Fibroblast of skin of left quadriceps (primary cell): Measurements from ENCODE around the gene CSF3R.

ENCODE experiments used
- DNase-seq, 2 experiments: peaks; one replicate each; pipeline ENCODE4 v3.0.0-alpha.2; 2013; ENCODE audit warnings: low read depth in 2 of 2

The CSF3R gene

DNA sequence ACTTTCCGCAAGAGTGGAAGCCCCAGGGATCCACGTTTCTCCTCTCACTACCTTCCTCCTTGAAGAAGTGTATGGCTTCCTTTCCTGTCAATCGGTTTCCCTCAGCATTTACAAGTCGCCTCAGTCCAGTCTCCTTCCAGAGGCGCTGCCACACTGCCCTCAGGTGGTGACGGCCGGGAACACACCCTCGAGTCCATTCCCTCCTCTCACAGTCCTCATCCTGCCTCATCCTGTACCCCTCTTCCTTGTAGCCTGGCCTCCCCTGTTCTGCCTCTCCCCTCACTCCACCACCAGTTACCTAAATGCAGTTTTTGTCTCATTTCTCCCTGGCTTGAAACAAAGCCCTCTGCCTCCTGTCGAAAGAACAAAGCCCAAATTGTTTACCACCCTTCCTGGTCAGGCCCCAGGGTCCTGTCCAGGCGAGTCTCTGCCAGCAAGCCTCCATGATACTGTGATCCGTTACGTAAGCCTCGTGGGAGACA lies 61.8 kb downstream of the CSF3R start:
- DNase-seq = peak; percentile 54 to 55

DNA sequence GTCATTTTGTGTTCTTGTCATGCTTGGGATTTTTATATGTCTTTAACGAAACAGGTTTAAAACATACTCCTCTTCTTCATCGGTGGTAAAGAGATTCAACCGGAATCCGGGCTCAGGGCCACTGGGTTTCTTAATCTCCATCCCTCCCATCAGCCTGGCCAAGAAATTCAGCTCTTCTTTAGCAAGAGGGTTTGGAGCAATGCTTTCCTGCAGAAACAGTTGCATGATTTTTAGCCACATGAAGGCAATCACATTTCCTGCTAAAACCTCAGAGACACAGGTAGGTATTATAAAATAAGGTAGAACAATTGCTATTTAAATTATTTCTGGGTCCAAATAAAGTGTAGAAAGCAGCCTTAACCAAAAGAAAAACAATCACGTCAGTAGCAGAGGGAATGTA lies 62.3 kb downstream of the CSF3R start:
- DNase-seq = no peak

DNA sequence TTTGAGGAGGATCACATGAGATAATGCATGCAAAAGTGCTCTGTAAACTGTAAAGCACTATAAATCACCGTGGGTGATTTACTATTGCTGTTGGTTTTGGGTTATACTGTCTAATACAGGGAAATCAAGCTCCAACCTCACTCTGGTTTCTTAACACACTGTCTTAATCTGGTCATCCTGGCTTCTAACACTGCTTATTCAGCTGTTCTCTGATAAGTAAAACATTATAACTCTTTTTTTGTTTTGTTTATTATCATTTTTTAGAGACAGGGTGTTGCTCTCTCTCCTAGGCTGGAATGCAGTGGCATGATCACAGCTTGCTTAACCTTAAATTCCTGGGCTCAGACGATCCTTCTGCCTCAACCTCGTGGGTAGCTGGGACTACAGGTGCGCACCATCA lies 63.1 kb downstream of the CSF3R start:
- DNase-seq = no peak

DNA sequence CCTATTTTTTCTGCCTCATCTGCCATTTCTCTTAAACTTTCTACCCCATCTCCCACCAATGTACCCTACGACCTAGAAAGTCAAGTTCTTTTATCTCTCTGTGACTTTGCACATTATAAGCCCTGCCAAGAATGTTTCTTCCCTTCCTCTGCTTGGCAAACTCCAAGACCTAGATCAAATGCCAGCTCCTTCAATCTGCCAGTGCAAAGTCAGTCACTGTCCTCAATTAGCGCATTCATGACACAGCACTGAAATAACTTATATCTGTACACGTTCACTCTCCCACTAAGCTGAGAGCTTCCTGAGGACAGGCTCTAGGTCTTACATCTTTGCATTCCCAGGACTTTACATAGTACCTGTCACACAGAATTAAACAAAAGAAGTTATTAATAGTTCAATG lies 63.6 kb downstream of the CSF3R start:
- DNase-seq = no peak

DNA sequence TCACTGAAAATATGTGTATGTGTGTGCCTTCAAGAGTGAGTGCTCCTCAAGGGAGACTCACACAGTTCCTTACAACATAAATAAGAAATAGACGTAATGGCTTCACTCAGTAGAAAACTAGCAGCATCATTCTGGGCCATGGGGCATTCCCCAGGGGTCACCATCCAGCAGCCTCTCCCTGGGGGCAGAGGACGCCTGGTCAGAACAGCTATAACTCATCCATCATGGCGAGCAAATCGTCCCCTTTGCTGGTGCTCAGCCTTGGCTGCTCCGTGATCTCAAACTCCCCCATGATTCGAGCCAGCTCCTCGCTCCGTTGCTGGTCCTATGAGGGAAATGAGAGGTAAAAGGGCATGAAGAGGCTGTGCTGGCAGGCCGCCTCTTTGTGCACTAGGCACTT lies 64.8 kb downstream of the CSF3R start:
- DNase-seq = no peak
